B cell (primary cell): ENCODE data around the gene RPL35. TPM values are rescaled to one million over a fixed set of nuclear protein-coding genes. Genes with fewer than 3 reads are reported as not detected.

ENCODE experiments used
- ATAC-seq: fragments of 200-7000 bp; cut with Tn5 transposase; one replicate; pipeline ENCODE4 v1.10.0; 2021; ENCODE audit warnings: low read depth, mild to moderate bottlenecking, moderate number of reproducible peaks, moderate library complexity
- CTCF ChIA-PET: fragments of 350-600 bp; sonication (Branson Sonifier 250); formaldehyde crosslinking; loops from one replicate; lab custom pipeline; 2021; ENCODE audit warnings: antibody characterized with exemption, inconsistent platforms; lab: Charles Lee
- POLR2A ChIA-PET: fragments of 350-600 bp; sonication (Branson Sonifier 250); formaldehyde crosslinking; loops from one replicate; lab custom pipeline; 2021; ENCODE audit warnings: antibody characterized with exemption; lab: Charles Lee
- DNase-seq: peaks from one replicate; pipeline ENCODE4 v3.0.0; 2013
- H2AFZ ChIP-seq: 2 replicates; pipeline ENCODE4 v1.6.1; 2012; ENCODE audit warnings: mild to moderate bottlenecking, low read depth, low read length; ENCODE audit not compliant: insufficient read depth, poor library complexity, severe bottlenecking
- H3K27ac ChIP-seq, 2 donors: 1 replicate in 1 of 2; 2 replicates in 1 of 2; pipeline ENCODE4 v1.5.1; 2012 to 2013; ENCODE audit warnings: low read length in 2 of 2, mild to moderate bottlenecking in 2 of 2, moderate library complexity in 1 of 2
- H3K27me3 ChIP-seq, 4 experiments: fragments of 200-600 bp in 1 of 4; sonication (generic) in 1 of 4; replicated peaks in 1 of 4; 1 replicate in 2 of 4; 2 replicates in 2 of 4; pipeline versions ENCODE4 v1.6.1 to v1.7.0; 2013 to 2016; ENCODE audit warnings: low read length in 3 of 4, mild to moderate bottlenecking in 2 of 4, mixed read lengths in 1 of 4, moderate library complexity in 1 of 4; ENCODE audit not compliant: insufficient read depth in 4 of 4, control insufficient read depth in 3 of 4; ENCODE audit errors: control extremely low read depth in 1 of 4
- H3K36me3 ChIP-seq, 2 experiments: replicated peaks in 1 of 2; 1 replicate in 1 of 2; 2 replicates in 1 of 2; pipeline versions ENCODE4 v1.6.1 to v1.7.1; 2013; ENCODE audit warnings: low read length in 1 of 2; ENCODE audit not compliant: insufficient read depth in 2 of 2, control insufficient read depth in 1 of 2; ENCODE audit errors: control extremely low read depth in 1 of 2, extremely low read depth in 1 of 2
- H3K4me1 ChIP-seq, 2 donors: fragments of 200-600 bp in 1 of 2; sonication (generic) in 1 of 2; 1 replicate in 1 of 2; 2 replicates in 1 of 2; pipeline versions ENCODE4 v1.5.1 to v1.6.1; 2013 to 2017; ENCODE audit warnings: low read length in 2 of 2; ENCODE audit not compliant: control insufficient read depth in 2 of 2, insufficient read depth in 2 of 2
- H3K4me2 ChIP-seq: replicated peaks from 2 replicates; pipeline ENCODE3; 2012; ENCODE audit warnings: mild to moderate bottlenecking, low read depth, low read length; ENCODE audit not compliant: poor library complexity, severe bottlenecking
- H3K4me3 ChIP-seq, 5 experiments: fragments of 200-600 bp in 1 of 5; sonication (generic) in 1 of 5; 1 replicate in 3 of 5; 2 replicates in 2 of 5; pipeline versions ENCODE4 v1.5.1 to v1.7.0; 2011 to 2016; ENCODE audit warnings: low read length in 4 of 5, mild to moderate bottlenecking in 4 of 5, low read depth in 2 of 5, control low read depth in 1 of 5, moderate library complexity in 1 of 5; ENCODE audit not compliant: insufficient read depth in 1 of 5; ENCODE audit errors: control extremely low read depth in 1 of 5, extremely low read depth in 1 of 5
- H3K79me2 ChIP-seq: fragments of 200-600 bp; sonication (generic); one replicate; pipeline ENCODE4 v1.6.0; 2016; ENCODE audit warnings: low read length; ENCODE audit not compliant: control insufficient read depth, insufficient read depth
- H3K9ac ChIP-seq: fragments of 200-600 bp; sonication (generic); 2 replicates; pipeline ENCODE4 v1.6.1; 2017; ENCODE audit warnings: mild to moderate bottlenecking, low read length, moderate library complexity
- H3K9me3 ChIP-seq, 3 donors: one replicate each; pipeline versions ENCODE4 v1.6.1 to v1.7.1; 2013; ENCODE audit warnings: low read length in 2 of 3; ENCODE audit not compliant: control insufficient read depth in 2 of 3, insufficient read depth in 1 of 3; ENCODE audit errors: control extremely low read depth in 1 of 3
- H4K20me1 ChIP-seq: 2 replicates; pipeline ENCODE4 v1.6.0; 2012; ENCODE audit warnings: mild to moderate bottlenecking, low read length; ENCODE audit not compliant: insufficient read depth, control insufficient read depth, poor library complexity, severe bottlenecking
- H3K27ac Mint-ChIP-seq: one replicate; pipeline ENCODE4 v1.8.0; 2021; ENCODE audit warnings: mixed read lengths
- H3K27me3 Mint-ChIP-seq: one replicate; pipeline ENCODE4 v1.8.0; 2021; ENCODE audit warnings: mixed read lengths
- H3K4me1 Mint-ChIP-seq: one replicate; pipeline ENCODE4 v1.8.0; 2021; ENCODE audit warnings: mixed read lengths
- H3K4me3 Mint-ChIP-seq: one replicate; pipeline ENCODE4 v1.8.0; 2021; ENCODE audit warnings: mixed read lengths
- H3K9me3 Mint-ChIP-seq: one replicate; pipeline ENCODE4 v1.8.0; 2022; ENCODE audit warnings: mixed read lengths; ENCODE audit not compliant: insufficient read depth
- EZH2 ChIP-seq: IDR thresholded peaks from 2 replicates; pipeline ENCODE4 v1.6.1; 2012; ENCODE audit warnings: borderline replicate concordance, low read depth, mild to moderate bottlenecking, moderate library complexity, low read length; ENCODE audit not compliant: insufficient read depth, poor library complexity, severe bottlenecking
- WGBS: methylation state at CpG from one replicate; pipeline ENCODE4 v1.1.5; 2013; ENCODE audit warnings: missing lambda C conversion rate; ENCODE audit not compliant: insufficient coverage; 5-methylcytosine and 5-hydroxymethylcytosine counted together
- intact Hi-C: fragments of 100-400 bp; cut with micrococcal nuclease; formaldehyde crosslinking; loops from one replicate; pipeline ENCODE4 v1.10.0; 2022
- polyA plus RNA-seq: library from polyadenylated mRNA; depleted of rRNA; stranded (reverse); fragments of >200 nt; gene quantifications from 2 replicates; pipeline ENCODE4 v1.2.3, GENCODE V29; 2012
- total RNA-seq, 2 donors: library from RNA; stranded (reverse); fragments of 120-200 nt in 1 of 2; gene quantifications; 1 replicate in 1 of 2; 2 replicates in 1 of 2; pipeline versions ENCODE4 v1.2.3 to v1.2.4, GENCODE V29; 2013 to 2022
- TF ChIP-seq, protein P1 (sequence below): fragments of 200-600 bp; IDR thresholded peaks from one replicate; pipeline ENCODE4 v1.8.0; 2022; ENCODE audit warnings: antibody characterized with exemption, mild to moderate bottlenecking

RPL35 gene
- total and polyA plus RNA-seq, 2 donors (not counting 1 experiment from before 2014, with no cell fraction given) = 1,609 to 3,858 TPM

DNA sequence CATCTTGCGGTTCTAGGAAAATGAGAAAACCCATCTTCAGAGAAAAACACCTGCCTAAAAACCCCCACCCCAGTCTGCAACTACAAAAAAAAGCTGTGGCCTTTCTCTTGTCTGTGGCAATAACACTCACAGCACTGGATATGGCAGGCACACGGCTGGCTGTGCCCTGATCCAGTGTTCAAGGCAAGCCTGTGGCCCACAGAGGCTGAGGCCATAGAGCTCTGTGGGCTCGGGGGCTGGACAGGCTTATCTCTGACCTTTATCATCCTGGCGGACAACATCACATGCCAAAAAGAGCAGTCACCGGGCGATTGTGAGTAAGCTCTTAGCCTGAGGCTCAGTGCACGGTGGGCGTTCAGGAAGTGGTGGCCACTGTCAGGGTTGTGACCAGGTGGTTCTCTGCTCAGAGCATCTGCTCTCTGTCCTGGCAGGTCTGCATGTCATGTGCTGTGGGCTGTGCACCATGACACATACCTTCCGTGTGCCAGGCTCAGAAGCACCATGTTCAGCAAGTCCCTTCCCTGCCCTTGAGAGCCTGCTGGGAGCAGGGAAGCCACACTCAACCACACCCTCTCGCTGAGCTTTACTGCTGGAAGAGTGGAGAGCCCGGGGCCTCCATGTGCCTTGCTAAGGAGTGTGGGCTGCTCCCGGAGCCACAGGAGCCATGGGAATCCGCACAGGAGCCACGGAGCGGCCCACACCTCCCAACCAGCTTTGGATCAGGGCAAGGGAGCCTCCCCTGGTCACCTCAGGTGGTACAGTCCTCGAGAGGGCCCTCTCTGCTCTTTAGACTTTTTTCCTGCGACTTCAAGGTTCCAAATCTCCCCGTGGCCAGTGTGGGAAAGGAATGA, 43.1 kb downstream of the RPL35 start:
- POLR2A ChIA-PET = no interaction called here
- H3K27ac Mint-ChIP-seq = no peak overlapping the region

DNA sequence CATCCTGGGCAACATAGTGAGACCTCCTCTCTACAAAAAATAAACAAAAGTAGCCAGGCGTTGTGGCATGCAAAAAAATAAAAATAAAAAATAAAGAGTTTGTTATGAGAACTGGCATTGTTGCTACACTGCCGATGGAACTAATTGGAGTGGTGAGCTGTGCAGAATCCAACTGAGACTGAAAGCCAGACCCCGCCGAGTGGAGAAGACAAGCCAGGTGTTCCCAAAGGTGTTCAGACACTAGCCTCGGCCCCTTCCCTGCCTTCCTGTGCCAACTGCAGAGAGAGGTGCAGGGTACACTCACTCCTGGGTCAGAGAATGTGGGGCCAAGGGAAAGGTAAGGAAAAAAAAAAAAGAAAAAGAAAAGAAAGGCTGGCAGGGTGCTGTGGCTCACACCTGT, 46.2 kb downstream of the RPL35 start:
- no peak overlapping the region for H3K9ac ChIP-seq
- H3K79me2 ChIP-seq = no peaks in the 10 kb centered on the region
- CTCF ChIA-PET = no interaction called here
- ATAC-seq (no peak), DNase-seq (no peak)
- no peak overlapping the region for H3K4me3 ChIP-seq
- TF ChIP-seq EZH2 = no peak
- TF ChIP-seq, protein P1, sequence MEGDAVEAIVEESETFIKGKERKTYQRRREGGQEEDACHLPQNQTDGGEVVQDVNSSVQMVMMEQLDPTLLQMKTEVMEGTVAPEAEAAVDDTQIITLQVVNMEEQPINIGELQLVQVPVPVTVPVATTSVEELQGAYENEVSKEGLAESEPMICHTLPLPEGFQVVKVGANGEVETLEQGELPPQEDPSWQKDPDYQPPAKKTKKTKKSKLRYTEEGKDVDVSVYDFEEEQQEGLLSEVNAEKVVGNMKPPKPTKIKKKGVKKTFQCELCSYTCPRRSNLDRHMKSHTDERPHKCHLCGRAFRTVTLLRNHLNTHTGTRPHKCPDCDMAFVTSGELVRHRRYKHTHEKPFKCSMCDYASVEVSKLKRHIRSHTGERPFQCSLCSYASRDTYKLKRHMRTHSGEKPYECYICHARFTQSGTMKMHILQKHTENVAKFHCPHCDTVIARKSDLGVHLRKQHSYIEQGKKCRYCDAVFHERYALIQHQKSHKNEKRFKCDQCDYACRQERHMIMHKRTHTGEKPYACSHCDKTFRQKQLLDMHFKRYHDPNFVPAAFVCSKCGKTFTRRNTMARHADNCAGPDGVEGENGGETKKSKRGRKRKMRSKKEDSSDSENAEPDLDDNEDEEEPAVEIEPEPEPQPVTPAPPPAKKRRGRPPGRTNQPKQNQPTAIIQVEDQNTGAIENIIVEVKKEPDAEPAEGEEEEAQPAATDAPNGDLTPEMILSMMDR = no peak
- no peaks in the 10 kb centered on the region for H3K4me1 Mint-ChIP-seq
- H3K9me3 Mint-ChIP-seq = no peaks in the 10 kb centered on the region
- no peaks in the 10 kb centered on the region for H3K27me3 Mint-ChIP-seq
- no peaks in the 10 kb centered on the region for H3K36me3 ChIP-seq
- POLR2A ChIA-PET = no interaction called here
- no peaks in the 10 kb centered on the region for H3K9me3 ChIP-seq
- intact Hi-C loops = no loop called here
- H3K4me3 Mint-ChIP-seq = no peak overlapping the region
- no peaks in the 10 kb centered on the region for H3K4me1 ChIP-seq
- no peak overlapping the region for H3K4me2 ChIP-seq
- H2AFZ ChIP-seq = no peak overlapping the region
- H3K27ac Mint-ChIP-seq = no peak overlapping the region
- 92% methylated on average over 4 of the region's 5 CpGs for WGBS
- H4K20me1 ChIP-seq = no peaks in the 10 kb centered on the region
- H3K27me3 ChIP-seq = no peaks in the 10 kb centered on the region
- H3K27ac ChIP-seq = no peak overlapping the region

More for the DNA sequence above, 43.1 kb downstream of the RPL35 start:
- H3K9me3 ChIP-seq = no peaks in the 10 kb centered on the region
- H3K36me3 ChIP-seq = no peaks in the 10 kb centered on the region
- H3K4me3 ChIP-seq = no peak overlapping the region
- CTCF ChIA-PET = no interaction called here
- no peak overlapping the region for H3K4me3 Mint-ChIP-seq
- H3K79me2 ChIP-seq = no peaks in the 10 kb centered on the region
- no peak overlapping the region for H3K9ac ChIP-seq
- no peaks in the 10 kb centered on the region for H4K20me1 ChIP-seq
- H3K4me2 ChIP-seq = no peak overlapping the region
- 80% methylated on average over 15 of the region's 18 CpGs for WGBS
- ATAC-seq = no peak
- no peak for TF ChIP-seq EZH2
- TF ChIP-seq, protein P1 = no peak
- no peaks in the 10 kb centered on the region for H3K27me3 ChIP-seq
- H3K4me1 Mint-ChIP-seq = no peaks in the 10 kb centered on the region
- DNase-seq = no peak
- H3K27me3 Mint-ChIP-seq = no peaks in the 10 kb centered on the region
- intact Hi-C loops = no loop called here
- H3K9me3 Mint-ChIP-seq = no peaks in the 10 kb centered on the region
- no peaks in the 10 kb centered on the region for H3K4me1 ChIP-seq
- H3K27ac ChIP-seq = no peak overlapping the region
- no peak overlapping the region for H2AFZ ChIP-seq
